Astrocyte (in vitro differentiated cells and primary cell): ENCODE measurements around the gene BEST2. TPM values are rescaled to one million over a fixed set of nuclear protein-coding genes. Genes with fewer than 3 reads are reported as not detected.
A peak's percentile ranks its signal among the peaks of the same experiment; 100 is the strongest.

ENCODE experiments used
- DNase-seq: peaks from one replicate; pipeline ENCODE4 v3.0.0-alpha.2; 2010; ENCODE audit warnings: low read depth
- FAIRE-seq: peaks from 2 replicates; lab custom pipeline; 2011; peaks lifted over from hg19 to GRCh38; lab: Jason Lieb, UNC
- H2AFZ ChIP-seq: 2 replicates; pipeline ENCODE4 v1.6.0; 2012; ENCODE audit warnings: low read depth, low read length, inconsistent platforms
- H3K27ac ChIP-seq: 2 replicates; pipeline ENCODE4 v1.5.1; 2011; ENCODE audit warnings: low read depth, low read length, inconsistent platforms
- H3K27me3 ChIP-seq: 2 replicates; pipeline ENCODE4 v1.6.0; 2011; ENCODE audit warnings: low read length, inconsistent platforms; ENCODE audit not compliant: insufficient read depth
- H3K36me3 ChIP-seq: 2 replicates; pipeline ENCODE4 v1.5.1; 2011; ENCODE audit warnings: low read length, inconsistent platforms; ENCODE audit not compliant: insufficient read depth
- H3K4me1 ChIP-seq: 2 replicates; pipeline ENCODE4 v1.5.1; 2011; ENCODE audit warnings: low read length, inconsistent platforms; ENCODE audit not compliant: insufficient read depth
- H3K4me2 ChIP-seq: 2 replicates; pipeline ENCODE4 v1.6.0; 2012; ENCODE audit warnings: low read length, inconsistent platforms
- H3K4me3 ChIP-seq: 2 replicates; pipeline ENCODE4 v1.5.1; 2011; ENCODE audit warnings: low read depth, mild to moderate bottlenecking, low read length, inconsistent platforms; ENCODE audit not compliant: insufficient read depth
- H3K79me2 ChIP-seq: 2 replicates; pipeline ENCODE4 v1.6.0; 2012; ENCODE audit warnings: mild to moderate bottlenecking, low read length, inconsistent platforms; ENCODE audit not compliant: insufficient read depth
- H3K9ac ChIP-seq: 2 replicates; pipeline ENCODE4 v1.6.0; 2012; ENCODE audit warnings: mild to moderate bottlenecking, low read length, inconsistent platforms
- H3K9me3 ChIP-seq: 2 replicates; pipeline ENCODE4 v1.5.1; 2012; ENCODE audit warnings: low read depth, mild to moderate bottlenecking, low read length, inconsistent platforms; ENCODE audit not compliant: insufficient read depth
- H4K20me1 ChIP-seq: 2 replicates; pipeline ENCODE4 v1.6.0; 2012; ENCODE audit warnings: low read length, inconsistent platforms; ENCODE audit not compliant: insufficient read depth
- H3K27ac Mint-ChIP-seq: one replicate; pipeline ENCODE4 v1.8.0; 2021; ENCODE audit warnings: mild to moderate bottlenecking, mixed read lengths; ENCODE audit not compliant: unreplicated experiment
- H3K27me3 Mint-ChIP-seq: one replicate; pipeline ENCODE4 v1.8.0; 2021; ENCODE audit warnings: low read depth, mixed read lengths; ENCODE audit not compliant: unreplicated experiment
- H3K36me3 Mint-ChIP-seq: one replicate; pipeline ENCODE4 v1.8.0; 2021; ENCODE audit warnings: low read depth, mixed read lengths; ENCODE audit not compliant: unreplicated experiment
- H3K4me1 Mint-ChIP-seq: one replicate; pipeline ENCODE4 v1.8.0; 2021; ENCODE audit warnings: low read depth, mixed read lengths; ENCODE audit not compliant: unreplicated experiment
- H3K4me3 Mint-ChIP-seq: one replicate; pipeline ENCODE4 v1.8.0; 2021; ENCODE audit warnings: mild to moderate bottlenecking, moderate library complexity, mixed read lengths; ENCODE audit not compliant: unreplicated experiment
- H3K9me3 Mint-ChIP-seq: one replicate; pipeline ENCODE4 v1.8.0; 2021; ENCODE audit warnings: mild to moderate bottlenecking, mixed read lengths; ENCODE audit not compliant: unreplicated experiment
- EZH2 ChIP-seq: IDR thresholded peaks from 2 replicates; pipeline ENCODE4 v1.6.1; 2012; ENCODE audit warnings: mild to moderate bottlenecking, low read length, inconsistent platforms; ENCODE audit not compliant: insufficient read depth
- total RNA-seq: library from RNA; stranded (reverse); gene quantifications from 2 replicates; pipeline ENCODE4 v1.2.1, GENCODE V29; 2021
- TF ChIP-seq, protein P1 (sequence below): IDR thresholded peaks from 2 replicates; pipeline ENCODE4 v1.5.1; 2011; ENCODE audit warnings: low read depth, mild to moderate bottlenecking, inconsistent platforms, low read length, moderate library complexity; ENCODE audit not compliant: insufficient read depth

The BEST2 gene
- total RNA-seq, 1 donor from 2014 or later, result not detected

GRCh38 chr19:12793290-12794195 is 42.0 kb downstream of the BEST2 start:
- Histone ChIP-seq H3K79me2 (peaks cover 21% of the 10 kb centered on the region), H3K9me3 (no peaks in the 10 kb centered on the region), H3K4me1 (peaks cover 31% of the 10 kb centered on the region), H2AFZ (peak overlapping the region; percentile 40), H4K20me1 (peaks cover 19% of the 10 kb centered on the region), H3K4me2 (peak overlapping the region; percentile 91), H3K27me3 (no peaks in the 10 kb centered on the region), H3K27ac (peak overlapping the region; percentile 90), H3K4me3 (peak overlapping the region; percentile 92), H3K36me3 (no peaks in the 10 kb centered on the region), H3K9ac (peak overlapping the region; percentile 94)
- peak overlapping the region; percentile 93 for H3K4me3 Mint-ChIP-seq
- peak overlapping the region; percentile 98 for H3K27ac Mint-ChIP-seq
- TF ChIP-seq, protein P1, sequence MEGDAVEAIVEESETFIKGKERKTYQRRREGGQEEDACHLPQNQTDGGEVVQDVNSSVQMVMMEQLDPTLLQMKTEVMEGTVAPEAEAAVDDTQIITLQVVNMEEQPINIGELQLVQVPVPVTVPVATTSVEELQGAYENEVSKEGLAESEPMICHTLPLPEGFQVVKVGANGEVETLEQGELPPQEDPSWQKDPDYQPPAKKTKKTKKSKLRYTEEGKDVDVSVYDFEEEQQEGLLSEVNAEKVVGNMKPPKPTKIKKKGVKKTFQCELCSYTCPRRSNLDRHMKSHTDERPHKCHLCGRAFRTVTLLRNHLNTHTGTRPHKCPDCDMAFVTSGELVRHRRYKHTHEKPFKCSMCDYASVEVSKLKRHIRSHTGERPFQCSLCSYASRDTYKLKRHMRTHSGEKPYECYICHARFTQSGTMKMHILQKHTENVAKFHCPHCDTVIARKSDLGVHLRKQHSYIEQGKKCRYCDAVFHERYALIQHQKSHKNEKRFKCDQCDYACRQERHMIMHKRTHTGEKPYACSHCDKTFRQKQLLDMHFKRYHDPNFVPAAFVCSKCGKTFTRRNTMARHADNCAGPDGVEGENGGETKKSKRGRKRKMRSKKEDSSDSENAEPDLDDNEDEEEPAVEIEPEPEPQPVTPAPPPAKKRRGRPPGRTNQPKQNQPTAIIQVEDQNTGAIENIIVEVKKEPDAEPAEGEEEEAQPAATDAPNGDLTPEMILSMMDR, result no peak
- no peak for TF ChIP-seq EZH2
- H3K4me1 Mint-ChIP-seq, result peaks cover 26% of the 10 kb centered on the region
- DNase-seq (peak; percentile 73), FAIRE-seq (no peak)
- H3K27me3 Mint-ChIP-seq, result no peaks in the 10 kb centered on the region
- no peaks in the 10 kb centered on the region for H3K9me3 Mint-ChIP-seq
- no peaks in the 10 kb centered on the region for H3K36me3 Mint-ChIP-seq

- Histone ChIP-seq H3K9ac (peak overlapping the region; percentile 94), H4K20me1 (peaks cover 19% of the 10 kb centered on the region), H3K27ac (peak overlapping the region; percentile 90), H3K4me1 (peaks cover 23% of the 10 kb centered on the region), H3K4me2 (peak overlapping the region; percentile 91), H3K36me3 (no peaks in the 10 kb centered on the region), H3K79me2 (peaks cover 21% of the 10 kb centered on the region), H3K27me3 (no peaks in the 10 kb centered on the region), H3K4me3 (peak overlapping the region; percentile 92), H2AFZ (no peak overlapping the region), H3K9me3 (no peaks in the 10 kb centered on the region)
- Mint-ChIP-seq H3K27ac (peak overlapping the region; percentile 98), H3K36me3 (peaks cover 2% of the 10 kb centered on the region), H3K9me3 (no peaks in the 10 kb centered on the region), H3K27me3 (no peaks in the 10 kb centered on the region), H3K4me3 (peak overlapping the region; percentile 90), H3K4me1 (peaks cover 21% of the 10 kb centered on the region)
- DNase-seq (no peak), FAIRE-seq (no peak)
- TF ChIP-seq EZH2, result no peak
- TF ChIP-seq, protein P1, result no peak
Observed at GRCh38 chr19:12794196-12794941, 42.8 kb downstream of the BEST2 start.
